Stimulated activated naive CD8-positive, alpha-beta T cell treated with anti-CD3 and anti-CD28 coated beads, Interleukin-15, amount 100 ng/mL, for 72 hours (primary cell): ENCODE data around the gene MOGAT3.
A peak's percentile ranks its signal among the peaks of the same experiment; 100 is the strongest.
"Not testable (repeated sequence)": the region's sequence is repeated elsewhere in the genome, so short reads cannot be mapped to it uniquely, and the experiment has no call there.

ENCODE experiments used
- ATAC-seq: fragments of 150-1000 bp; cut with Tn5 transposase; 2 replicates; pipeline ENCODE4 v1.10.0; 2021; ENCODE audit warnings: mild to moderate bottlenecking, moderate library complexity
- DNase-seq, 2 donors: peaks; one replicate each; pipeline ENCODE4 v3.0.0; 2021 to 2022
- H3K27ac Mint-ChIP-seq, 2 donors: one replicate each; pipeline ENCODE4 v1.8.0; 2022; ENCODE audit warnings: mild to moderate bottlenecking in 2 of 2, mixed read lengths in 2 of 2, moderate library complexity in 2 of 2
- H3K27me3 Mint-ChIP-seq: one replicate; pipeline ENCODE4 v1.8.0; 2022; ENCODE audit warnings: mixed read lengths
- H3K4me1 Mint-ChIP-seq: one replicate; pipeline ENCODE4 v1.8.0; 2022; ENCODE audit warnings: mild to moderate bottlenecking, mixed read lengths
- H3K4me3 Mint-ChIP-seq, 2 donors: one replicate each; pipeline ENCODE4 v1.8.0; 2022; ENCODE audit warnings: mild to moderate bottlenecking in 2 of 2, mixed read lengths in 2 of 2, moderate library complexity in 1 of 2
- H3K9me3 Mint-ChIP-seq, 2 donors: one replicate each; pipeline ENCODE4 v1.8.0; 2022; ENCODE audit warnings: mixed read lengths in 2 of 2

The MOGAT3 gene

DNA sequence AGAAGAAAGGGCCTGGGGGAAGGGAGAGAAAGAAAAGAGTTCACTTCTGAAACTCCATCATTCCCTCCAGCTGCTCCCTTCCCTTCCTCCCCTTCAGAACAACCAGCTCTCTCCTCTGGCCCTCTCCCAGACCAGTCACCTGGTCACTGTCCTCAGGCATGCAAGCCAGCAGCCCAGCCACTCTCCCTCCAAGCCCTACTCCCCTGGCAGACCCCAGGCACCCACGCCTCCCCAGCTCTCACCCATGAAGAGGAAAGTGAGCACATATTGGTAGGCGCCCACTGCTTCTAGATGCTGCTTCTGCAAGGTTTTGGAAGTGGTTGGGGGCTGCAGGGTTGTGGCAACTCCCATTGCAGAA is 353 bp downstream of the MOGAT3 start:
- H3K27ac Mint-ChIP-seq, result no peak overlapping the region
- no peaks in the 10 kb centered on the region for H3K9me3 Mint-ChIP-seq
- H3K4me1 Mint-ChIP-seq, result peaks cover 22% of the 10 kb centered on the region
- H3K27me3 Mint-ChIP-seq, result peaks cover 63% of the 10 kb centered on the region
- ATAC-seq (no peak), DNase-seq (no peak)
- H3K4me3 Mint-ChIP-seq, result no peak overlapping the region

- not testable (repeated sequence) for H3K9me3 Mint-ChIP-seq, H3K27ac Mint-ChIP-seq, H3K4me3 Mint-ChIP-seq, DNase-seq, ATAC-seq
- peaks cover 69% of the 10 kb centered on the region for H3K27me3 Mint-ChIP-seq
- peaks cover 20% of the 10 kb centered on the region for H3K4me1 Mint-ChIP-seq
These were observed 1.3 kb downstream of the MOGAT3 start for GRCh38 chr7:101199522-101199921.

GRCh38 chr7:101198476-101198875 is 2.4 kb downstream of the MOGAT3 start:
- Mint-ChIP-seq H3K4me1 (peaks cover 14% of the 10 kb centered on the region), H3K27me3 (peaks cover 62% of the 10 kb centered on the region), H3K9me3 (no peaks in the 10 kb centered on the region), H3K4me3 (no peak overlapping the region), H3K27ac (peak overlapping the region in 1 of 2 donors; percentile 67)
- ATAC-seq, result no peak
- DNase-seq, result no peak

GRCh38 chr7:101197991-101198390 is 2.8 kb downstream of the MOGAT3 start:
- H3K4me3 Mint-ChIP-seq, result no peak overlapping the region
- H3K27me3 Mint-ChIP-seq, result peaks cover 57% of the 10 kb centered on the region
- no peak for DNase-seq
- no peak overlapping the region for H3K27ac Mint-ChIP-seq
- ATAC-seq, result no peak
- no peaks in the 10 kb centered on the region for H3K9me3 Mint-ChIP-seq
- peaks cover 14% of the 10 kb centered on the region for H3K4me1 Mint-ChIP-seq

GRCh38 chr7:101195884-101196283 is 5.0 kb downstream of the MOGAT3 start:
- Mint-ChIP-seq H3K27ac (no peak overlapping the region), H3K4me1 (peaks cover 9% of the 10 kb centered on the region), H3K4me3 (no peak overlapping the region), H3K9me3 (no peaks in the 10 kb centered on the region), H3K27me3 (peaks cover 36% of the 10 kb centered on the region)
- ATAC-seq (no peak), DNase-seq (no peak)

- no peak for DNase-seq
- Mint-ChIP-seq H3K27ac (no peak overlapping the region), H3K9me3 (no peaks in the 10 kb centered on the region), H3K27me3 (peaks cover 28% of the 10 kb centered on the region), H3K4me3 (no peak overlapping the region), H3K4me1 (peaks cover 5% of the 10 kb centered on the region)
- no peak for ATAC-seq
These were observed 11.7 kb downstream of the MOGAT3 start for GRCh38 chr7:101189109-101189508.

DNA sequence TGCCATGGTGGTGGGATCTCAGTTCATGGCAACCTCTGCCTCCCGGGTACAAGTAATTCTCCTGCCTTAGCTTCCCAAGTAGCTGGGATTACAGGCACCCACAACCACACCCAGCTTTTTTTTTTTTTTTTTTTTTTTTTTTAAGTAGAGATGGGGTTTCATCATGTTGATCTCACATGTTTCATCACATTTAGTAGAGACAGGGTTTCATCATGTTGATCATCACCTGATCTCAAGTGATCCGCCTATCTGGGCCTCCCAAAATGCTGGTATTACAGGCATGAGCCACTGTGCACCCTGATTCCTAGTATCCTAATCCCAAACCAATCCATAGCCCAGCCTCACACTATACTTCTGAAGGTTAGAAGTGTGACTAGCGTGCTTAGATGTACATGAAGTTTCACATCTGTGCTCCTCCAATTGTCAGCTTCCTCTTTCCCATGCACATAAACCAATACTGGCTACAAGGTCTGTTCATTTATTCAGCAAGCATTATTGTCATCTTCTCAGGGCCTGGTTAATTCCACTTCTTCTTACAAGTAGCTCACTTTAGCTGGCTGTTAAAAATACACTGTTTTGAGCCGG is 13.9 kb downstream of the MOGAT3 start:
- ATAC-seq, result no peak
- no peak overlapping the region for H3K27ac Mint-ChIP-seq
- no peak overlapping the region for H3K4me3 Mint-ChIP-seq
- H3K9me3 Mint-ChIP-seq, result no peaks in the 10 kb centered on the region
- no peaks in the 10 kb centered on the region for H3K4me1 Mint-ChIP-seq
- peaks cover 38% of the 10 kb centered on the region for H3K27me3 Mint-ChIP-seq
- no peak for DNase-seq

- Mint-ChIP-seq H3K9me3 (no peaks in the 10 kb centered on the region), H3K27me3 (peaks cover 43% of the 10 kb centered on the region), H3K4me3 (no peak overlapping the region), H3K4me1 (no peaks in the 10 kb centered on the region), H3K27ac (no peak overlapping the region)
- ATAC-seq, result no peak
- no peak for DNase-seq
These were observed 14.6 kb downstream of the MOGAT3 start for GRCh38 chr7:101186194-101186593.

DNA sequence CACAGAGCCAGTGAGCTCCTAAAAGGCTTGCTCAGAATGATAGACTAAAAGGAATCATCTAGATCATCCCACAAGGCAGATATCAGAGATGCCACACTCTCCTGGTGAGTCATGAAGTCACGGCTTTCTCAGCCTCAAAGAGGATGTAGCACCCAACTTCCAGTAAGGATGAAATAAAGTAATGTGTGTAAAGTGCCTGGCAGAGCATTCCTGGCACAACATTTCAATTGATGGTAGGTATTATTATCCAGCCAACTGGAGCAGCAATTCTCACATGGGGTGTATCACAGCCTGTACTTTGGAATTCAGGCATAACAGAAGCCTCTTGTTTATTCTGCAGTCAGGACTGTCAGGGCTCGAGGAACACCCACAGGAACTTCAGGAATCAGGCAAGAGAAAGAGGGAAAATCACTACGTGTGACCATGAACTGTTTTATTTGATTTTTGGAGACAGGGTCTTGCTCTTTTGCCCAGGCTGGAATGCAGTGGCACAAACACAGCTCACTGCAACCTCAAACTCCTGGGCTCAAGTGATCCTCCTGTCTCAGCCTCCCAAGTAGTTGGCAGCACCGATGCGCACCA is 15.5 kb downstream of the MOGAT3 start:
- Mint-ChIP-seq H3K9me3 (no peaks in the 10 kb centered on the region), H3K4me3 (no peak overlapping the region), H3K4me1 (peaks cover 6% of the 10 kb centered on the region), H3K27me3 (peaks cover 47% of the 10 kb centered on the region), H3K27ac (no peak overlapping the region)
- ATAC-seq (no peak), DNase-seq (no peak)

DNA sequence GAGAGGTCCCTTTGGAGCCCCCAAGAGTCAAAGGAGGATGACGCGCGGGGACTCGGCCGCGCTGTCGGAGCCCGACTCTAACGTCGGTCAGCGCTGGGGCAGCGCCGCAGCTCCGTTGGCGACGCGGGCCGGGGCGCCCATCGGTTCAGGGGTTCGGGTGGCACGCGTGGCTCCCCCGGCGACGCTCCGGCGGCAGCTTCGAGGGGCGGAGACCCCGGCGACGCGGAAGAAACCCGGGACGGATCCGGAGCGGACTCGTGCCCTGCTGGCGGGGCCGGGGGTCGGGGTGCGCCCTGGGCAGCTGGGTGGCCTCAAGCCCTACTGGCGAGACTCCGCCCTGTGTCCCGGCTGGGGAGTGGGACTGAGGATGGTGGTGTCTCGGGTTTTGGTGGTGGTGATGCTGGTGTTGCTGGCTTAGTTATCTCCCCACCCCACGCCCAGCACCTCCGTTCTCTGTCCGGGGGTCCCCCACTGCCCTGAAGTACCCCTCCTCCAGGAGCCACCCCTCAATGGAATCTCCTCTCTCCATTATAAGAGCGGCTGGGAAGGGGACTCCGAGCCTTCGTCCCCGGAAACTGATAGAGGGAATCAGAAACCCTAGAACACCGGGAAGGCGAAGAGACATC is 20.6 kb downstream of the MOGAT3 start, which contains the start of gene NAT16:
Gene NAT16 (minus strand): TSS at position 164 of the 626 bp plus-strand sequence. CDS start 5,486 bp downstream, outside the sequence.
- DNase-seq, result no peak
- peak; percentile 7 for ATAC-seq
- Mint-ChIP-seq H3K27me3 (peaks cover 85% of the 10 kb centered on the region), H3K4me3 (peak within 1 kb of the TSS; percentile 35 to 56), H3K4me1 (peaks cover 22% of the 10 kb centered on the region), H3K9me3 (no peaks in the 10 kb centered on the region), H3K27ac (peak within 1 kb of the TSS in 1 of 2 donors; percentile 25)

GRCh38 chr7:101179713-101180112 is 21.1 kb downstream of the MOGAT3 start:
- peaks cover 23% of the 10 kb centered on the region for H3K4me1 Mint-ChIP-seq
- peaks cover 85% of the 10 kb centered on the region for H3K27me3 Mint-ChIP-seq
- ATAC-seq (no peak), DNase-seq (no peak)
- no peaks in the 10 kb centered on the region for H3K9me3 Mint-ChIP-seq
- H3K4me3 Mint-ChIP-seq, result no peak overlapping the region
- H3K27ac Mint-ChIP-seq, result no peak overlapping the region

DNA sequence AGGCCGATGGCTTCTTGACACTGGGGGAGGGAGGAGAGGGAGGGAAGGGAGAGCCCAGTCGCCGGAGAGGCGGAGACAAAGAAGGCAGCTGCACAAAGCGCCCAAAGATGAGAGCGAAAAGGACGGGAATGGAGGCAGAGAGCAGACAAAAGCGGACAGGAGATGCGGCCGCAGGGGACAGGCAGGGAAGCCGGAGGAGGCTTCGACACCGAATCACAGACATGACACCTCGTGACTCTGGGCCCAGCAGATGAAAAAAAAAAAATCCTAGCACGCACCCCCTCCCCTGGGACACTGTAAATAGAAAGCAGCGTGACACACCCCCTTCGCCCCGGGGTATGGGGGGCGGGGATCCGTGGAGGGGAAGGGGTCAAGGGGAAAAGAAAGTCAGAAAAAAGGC is 21.7 kb downstream of the MOGAT3 start:
- DNase-seq, result no peak
- Mint-ChIP-seq H3K27ac (peak overlapping the region in 1 of 2 donors; percentile 43), H3K4me1 (peaks cover 29% of the 10 kb centered on the region), H3K27me3 (peaks cover 86% of the 10 kb centered on the region), H3K4me3 (peak overlapping the region; percentile 26 to 27), H3K9me3 (no peaks in the 10 kb centered on the region)
- ATAC-seq, result no peak

GRCh38 chr7:101177644-101178043 is 23.2 kb downstream of the MOGAT3 start:
- Mint-ChIP-seq H3K4me3 (no peak overlapping the region), H3K27me3 (peaks cover 97% of the 10 kb centered on the region), H3K4me1 (peaks cover 44% of the 10 kb centered on the region), H3K27ac (no peak overlapping the region), H3K9me3 (no peaks in the 10 kb centered on the region)
- DNase-seq (no peak), ATAC-seq (no peak)

DNA sequence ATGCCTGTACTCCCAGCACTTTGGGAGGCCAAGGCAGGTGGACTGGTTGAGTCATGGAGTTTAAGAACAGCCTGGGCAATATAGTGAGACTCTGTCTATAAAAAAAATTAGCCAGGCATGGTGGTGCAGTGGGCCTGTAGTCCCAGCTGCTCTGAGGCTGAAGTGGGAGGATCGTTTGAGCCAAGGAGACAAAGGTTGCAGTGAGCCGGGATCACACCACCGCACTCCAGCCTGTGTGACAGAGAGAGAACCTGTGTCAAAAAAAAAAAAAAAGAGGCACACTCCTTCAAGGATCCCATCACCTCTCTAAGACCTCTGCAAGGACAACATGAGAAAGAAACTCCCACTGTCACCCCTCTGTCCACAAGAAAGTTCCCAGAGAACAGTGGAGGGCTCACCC is 25.2 kb downstream of the MOGAT3 start:
- H3K4me1 Mint-ChIP-seq, result peaks cover 61% of the 10 kb centered on the region
- H3K4me3 Mint-ChIP-seq, result no peak overlapping the region
- H3K27me3 Mint-ChIP-seq, result peaks cover 100% of the 10 kb centered on the region
- H3K9me3 Mint-ChIP-seq, result no peaks in the 10 kb centered on the region
- H3K27ac Mint-ChIP-seq, result no peak overlapping the region
- ATAC-seq, result no peak
- DNase-seq, result no peak

- peaks cover 100% of the 10 kb centered on the region for H3K27me3 Mint-ChIP-seq
- H3K4me3 Mint-ChIP-seq, result peak overlapping the region; percentile 70 to 83
- no peak overlapping the region for H3K27ac Mint-ChIP-seq
- H3K4me1 Mint-ChIP-seq, result peaks cover 61% of the 10 kb centered on the region
- peak in 1 of 2 donors; percentile 16 for DNase-seq
- peak; percentile 37 for ATAC-seq
- H3K9me3 Mint-ChIP-seq, result no peaks in the 10 kb centered on the region
These were observed 26.4 kb downstream of the MOGAT3 start for GRCh38 chr7:101174322-101174854.

DNA sequence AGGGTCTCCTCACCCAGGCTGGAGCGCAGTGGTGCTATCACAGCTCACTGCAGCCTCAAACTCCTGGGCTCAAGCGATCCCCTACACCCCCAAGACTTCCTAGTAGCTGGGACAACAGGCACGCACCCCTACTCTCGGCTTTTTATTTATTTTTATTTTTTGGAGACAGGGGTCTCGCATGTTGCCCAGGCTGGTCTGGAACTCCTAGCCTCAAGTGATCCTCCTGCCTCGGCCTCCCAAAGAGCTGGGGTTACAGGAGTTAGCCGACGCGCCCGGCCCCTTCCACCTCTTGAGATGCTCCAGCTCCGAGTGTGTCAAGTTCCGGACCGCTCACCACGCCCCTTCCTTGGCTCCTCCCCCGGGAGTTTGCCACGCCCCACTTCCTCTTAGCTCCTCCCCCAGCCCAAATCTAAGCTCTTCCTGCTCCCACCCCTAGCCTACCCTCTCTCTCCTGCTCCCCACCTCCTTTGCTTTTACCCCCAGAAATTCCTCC is 27.0 kb downstream of the MOGAT3 start:
- H3K9me3 Mint-ChIP-seq, result no peaks in the 10 kb centered on the region
- H3K27me3 Mint-ChIP-seq, result peaks cover 100% of the 10 kb centered on the region
- peaks cover 61% of the 10 kb centered on the region for H3K4me1 Mint-ChIP-seq
- DNase-seq (peak; percentile 77), ATAC-seq (peak; percentile 80)
- peak overlapping the region in 1 of 2 donors; percentile 64 for H3K27ac Mint-ChIP-seq
- H3K4me3 Mint-ChIP-seq, result peak overlapping the region; percentile 70 to 83
